Fibroblast of lung (primary cell): ENCODE data around the gene ZNF354C. TPM values are rescaled to one million over a fixed set of nuclear protein-coding genes. Genes with fewer than 3 reads are reported as not detected.

ENCODE experiments used
- DNase-seq, 2 donors: peaks; one replicate each; pipeline versions ENCODE4 v3.0.0 to v3.0.0-alpha.2; 2010; ENCODE audit warnings: low read depth in 2 of 2
- H2AFZ ChIP-seq: 2 replicates; pipeline ENCODE4 v1.5.1; 2012; ENCODE audit warnings: low read length, control low read depth, inconsistent platforms
- H3K27ac ChIP-seq: 2 replicates; pipeline ENCODE4 v1.5.1; 2011; ENCODE audit warnings: low read length, control low read depth; ENCODE audit not compliant: insufficient read depth
- H3K27me3 ChIP-seq: 2 replicates; pipeline ENCODE4 v1.5.1; 2011; ENCODE audit warnings: mild to moderate bottlenecking, low read length; ENCODE audit not compliant: control insufficient read depth, insufficient read depth
- H3K36me3 ChIP-seq: 2 replicates; pipeline ENCODE4 v1.5.1; 2011; ENCODE audit warnings: low read length; ENCODE audit not compliant: control insufficient read depth, insufficient read depth
- H3K4me1 ChIP-seq: 2 replicates; pipeline ENCODE4 v1.5.1; 2011; ENCODE audit warnings: low read length; ENCODE audit not compliant: control insufficient read depth, insufficient read depth; ENCODE audit errors: extremely low read depth
- H3K4me2 ChIP-seq: 2 replicates; pipeline ENCODE4 v1.5.1; 2011; ENCODE audit warnings: low read length, control low read depth; ENCODE audit not compliant: insufficient read depth; ENCODE audit errors: extremely low read depth
- H3K4me3 ChIP-seq, 4 experiments: fragments of 200-600 bp in 1 of 4; sonication (generic) in 1 of 4; replicated peaks in 1 of 4; 2 replicates each; pipeline ENCODE4 v1.5.1; 2011 to 2016; ENCODE audit warnings: low read length in 4 of 4, low read depth in 3 of 4, mild to moderate bottlenecking in 3 of 4, control low read depth in 2 of 4, inconsistent platforms in 1 of 4, mixed read lengths in 1 of 4; ENCODE audit not compliant: insufficient read depth in 1 of 4; ENCODE audit errors: control extremely low read depth in 1 of 4
- H3K79me2 ChIP-seq: 2 replicates; pipeline ENCODE4 v1.5.1; 2012; ENCODE audit warnings: mild to moderate bottlenecking, low read length, inconsistent platforms; ENCODE audit not compliant: control insufficient read depth, insufficient read depth
- H3K9ac ChIP-seq: 2 replicates; pipeline ENCODE4 v1.5.1; 2011; ENCODE audit warnings: mild to moderate bottlenecking, low read length, control low read depth; ENCODE audit not compliant: insufficient read depth
- H3K9me3 ChIP-seq: 2 replicates; pipeline ENCODE4 v1.5.1; 2012; ENCODE audit warnings: low read depth, low read length; ENCODE audit not compliant: control insufficient read depth, insufficient read depth
- H4K20me1 ChIP-seq: 2 replicates; pipeline ENCODE4 v1.5.1; 2011; ENCODE audit warnings: low read length; ENCODE audit not compliant: control insufficient read depth, insufficient read depth; ENCODE audit errors: extremely low read depth
- CTCF ChIP-seq, 2 donors: IDR thresholded peaks in 1 of 2; conservative IDR thresholded peaks in 1 of 2; 1 replicate in 1 of 2; 2 replicates in 1 of 2; pipeline ENCODE4 v1.5.1; 2011 to 2012; ENCODE audit warnings: low read length in 2 of 2, control low read depth in 1 of 2, inconsistent platforms in 1 of 2, low read depth in 1 of 2, mild to moderate bottlenecking in 1 of 2
- EZH2 ChIP-seq: IDR thresholded peaks from 2 replicates; pipeline ENCODE4 v1.5.1; 2012; ENCODE audit warnings: low read length, control low read depth, mild to moderate bottlenecking; ENCODE audit errors: missing control alignments
- polyA plus RNA-seq, 2 donors: library from polyadenylated mRNA; depleted of rRNA in 1 of 2; stranded (reverse) in 1 of 2; unstranded in 1 of 2; fragments of >200 nt; gene quantifications; 2 replicates each; pipeline ENCODE4 v1.2.1, GENCODE V29; 2011 to 2012; ENCODE audit warnings: missing spikeins in 1 of 2
- total RNA-seq: library from RNA; depleted of rRNA; stranded (reverse); fragments of >200 nt; gene quantifications from 2 replicates; pipeline ENCODE4 v1.2.1, GENCODE V29; 2014

Gene ZNF354C
- total and polyA plus RNA-seq, 2 donors (not counting 1 experiment from before 2014, with no cell fraction given): 4.4 to 12.4 TPM

DNA sequence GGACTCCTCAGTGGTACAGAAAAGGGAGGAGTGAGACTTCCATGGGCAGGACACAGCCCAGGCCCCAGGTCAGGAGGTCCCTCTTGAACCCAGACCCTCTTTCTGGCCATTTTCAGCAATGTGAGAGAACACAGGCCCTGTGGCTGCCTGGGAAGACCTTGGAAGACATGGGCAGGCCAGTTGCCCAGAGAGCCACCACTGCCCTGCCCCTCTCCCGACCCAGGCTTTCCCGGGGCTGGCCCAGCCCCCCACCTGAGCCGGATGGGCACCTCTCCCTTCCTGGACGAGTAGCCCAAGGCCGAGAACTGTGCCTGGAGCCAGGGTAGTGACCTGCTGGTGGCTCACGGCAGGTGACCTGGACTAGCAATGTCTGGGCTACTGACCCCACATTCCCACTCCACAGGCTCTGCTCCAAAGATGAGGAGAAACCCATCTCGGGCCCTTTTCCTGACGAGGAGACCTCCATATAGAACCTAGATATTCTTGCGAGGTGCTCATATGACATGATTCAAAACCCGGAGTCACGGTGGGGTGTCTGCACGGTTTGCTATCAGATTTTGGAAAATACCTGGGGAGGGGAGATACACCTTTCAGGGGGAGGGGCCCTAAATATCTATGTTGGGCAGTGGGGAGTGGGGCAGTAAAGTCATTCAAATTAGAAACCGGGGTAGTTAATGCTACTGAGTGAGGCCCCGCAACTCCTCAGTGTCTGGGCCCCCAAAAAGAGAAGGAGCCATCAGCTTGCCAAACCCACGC, 59.4 kb downstream of the ZNF354C start:
- TF ChIP-seq EZH2: no peak
- TF ChIP-seq CTCF (conservative IDR thresholded peaks at IDR 0.05 in 1 of 2, IDR thresholded peaks at IDR 0.05 in 1 of 2; ENCODE audit: low read depth in 1 of 2, low read length in 2 of 2): no peak
- no peaks in the 10 kb centered on the region for H3K4me1 ChIP-seq
- DNase-seq: no peak
- H3K27ac ChIP-seq: no peak overlapping the region
- no peaks in the 10 kb centered on the region for H4K20me1 ChIP-seq
- H2AFZ ChIP-seq: no peak overlapping the region
- H3K9ac ChIP-seq: no peak overlapping the region
- no peaks in the 10 kb centered on the region for H3K9me3 ChIP-seq
- no peaks in the 10 kb centered on the region for H3K27me3 ChIP-seq
- no peak overlapping the region for H3K4me2 ChIP-seq
- H3K79me2 ChIP-seq: no peaks in the 10 kb centered on the region
- H3K36me3 ChIP-seq: peaks cover 2% of the 10 kb centered on the region
- H3K4me3 ChIP-seq: no peak overlapping the region

DNA sequence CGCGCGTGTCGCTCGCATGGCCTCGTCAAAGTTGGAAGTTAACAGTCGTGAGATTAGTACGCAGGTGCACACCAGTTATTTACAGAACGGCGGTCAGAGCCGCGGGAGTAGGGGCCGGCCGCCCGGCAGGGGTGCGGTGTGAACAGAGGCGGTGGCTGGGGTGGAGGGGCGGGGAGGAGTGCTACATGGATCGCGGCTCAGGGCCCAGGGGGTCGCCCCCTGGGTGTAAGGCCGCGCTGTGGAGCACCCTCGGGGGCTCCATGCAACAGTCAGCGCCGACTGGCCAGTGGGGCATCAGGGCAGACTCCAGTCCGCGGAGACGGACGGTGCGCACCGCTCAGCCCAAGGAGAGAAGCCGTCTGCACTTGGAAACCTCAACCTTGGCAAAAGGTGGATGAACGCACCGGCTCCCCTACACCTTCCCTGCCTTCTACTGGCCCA, 60.3 kb downstream of the ZNF354C start:
- Histone ChIP-seq H3K9me3 (no peaks in the 10 kb centered on the region), H4K20me1 (no peaks in the 10 kb centered on the region), H3K79me2 (no peaks in the 10 kb centered on the region), H3K9ac (no peak overlapping the region), H3K4me3 (no peak overlapping the region), H2AFZ (no peak overlapping the region), H3K4me1 (no peaks in the 10 kb centered on the region), H3K27ac (no peak overlapping the region), H3K4me2 (no peak overlapping the region), H3K36me3 (peaks cover 3% of the 10 kb centered on the region), H3K27me3 (no peaks in the 10 kb centered on the region)
- no peak for DNase-seq
- TF ChIP-seq EZH2: no peak

- Histone ChIP-seq H3K27me3 (no peaks in the 10 kb centered on the region), H3K4me3 (no peak overlapping the region), H3K27ac (no peak overlapping the region), H3K9me3 (no peaks in the 10 kb centered on the region), H3K79me2 (no peaks in the 10 kb centered on the region), H3K4me2 (no peak overlapping the region), H2AFZ (no peak overlapping the region), H3K4me1 (no peaks in the 10 kb centered on the region), H4K20me1 (no peaks in the 10 kb centered on the region), H3K9ac (no peak overlapping the region), H3K36me3 (peaks cover 3% of the 10 kb centered on the region)
- DNase-seq: no peak
- TF ChIP-seq CTCF (conservative IDR thresholded peaks at IDR 0.05 in 1 of 2, IDR thresholded peaks at IDR 0.05 in 1 of 2; ENCODE audit: low read depth in 1 of 2, low read length in 2 of 2): no peak
- no peak for TF ChIP-seq EZH2
Measured at GRCh38 chr5:179120951-179121666, 60.9 kb downstream of the ZNF354C start.
